ENCODE measurements around the gene ZNF431.

GRCh38 chr19:21094347-21095025 lies 47.4 kb upstream of the ZNF431 start:
- TF ChIP-seq CTCF (IDR thresholded peaks at IDR 0.05) (no peak), POLR2A (IDR thresholded peaks at IDR 0.05) (no peak)
